Subcutaneous abdominal adipose tissue (tissue), 5 donors: ENCODE measurements around the gene GGA1.
A peak's percentile ranks its signal among the peaks of the same experiment; 100 is the strongest.
"Not testable (repeated sequence)": the region's sequence is repeated elsewhere in the genome, so short reads cannot be mapped to it uniquely, and the experiment has no call there.

Experiments
- H3K27ac ChIP-seq: one replicate; pipeline ENCODE4 v1.7.0; 2013; ENCODE audit warnings: low read depth, mild to moderate bottlenecking, inconsistent platforms, low read length, moderate library complexity
- H3K27me3 ChIP-seq, 5 donors: one replicate each; pipeline ENCODE4 v1.7.0; 2013; ENCODE audit warnings: low read length in 5 of 5, inconsistent platforms in 1 of 5; ENCODE audit not compliant: control insufficient read depth in 5 of 5, insufficient read depth in 4 of 5
- H3K36me3 ChIP-seq, 5 donors: one replicate each; pipeline ENCODE4 v1.7.0; 2013; ENCODE audit warnings: low read length in 5 of 5; ENCODE audit not compliant: control insufficient read depth in 5 of 5, insufficient read depth in 5 of 5
- H3K4me1 ChIP-seq, 5 donors: one replicate each; pipeline ENCODE4 v1.7.0; 2013; ENCODE audit warnings: low read length in 5 of 5, mild to moderate bottlenecking in 3 of 5, moderate library complexity in 1 of 5; ENCODE audit not compliant: control insufficient read depth in 5 of 5, insufficient read depth in 5 of 5
- H3K4me3 ChIP-seq, 5 donors: one replicate each; pipeline ENCODE4 v1.7.0; 2013; ENCODE audit warnings: low read length in 5 of 5, low read depth in 1 of 5
- H3K9ac ChIP-seq, 5 donors: one replicate each; pipeline ENCODE4 v1.7.0; 2013; ENCODE audit warnings: low read length in 5 of 5, mild to moderate bottlenecking in 4 of 5, moderate library complexity in 3 of 5
- H3K9me3 ChIP-seq, 5 donors: one replicate each; pipeline ENCODE4 v1.7.0; 2013; ENCODE audit warnings: low read length in 5 of 5; ENCODE audit not compliant: control insufficient read depth in 5 of 5
- donor health status: healthy.
- donor health status: healthy.
- donor health status: healthy.
- donor health status: healthy.
- donor health status: healthy.

Gene GGA1

DNA sequence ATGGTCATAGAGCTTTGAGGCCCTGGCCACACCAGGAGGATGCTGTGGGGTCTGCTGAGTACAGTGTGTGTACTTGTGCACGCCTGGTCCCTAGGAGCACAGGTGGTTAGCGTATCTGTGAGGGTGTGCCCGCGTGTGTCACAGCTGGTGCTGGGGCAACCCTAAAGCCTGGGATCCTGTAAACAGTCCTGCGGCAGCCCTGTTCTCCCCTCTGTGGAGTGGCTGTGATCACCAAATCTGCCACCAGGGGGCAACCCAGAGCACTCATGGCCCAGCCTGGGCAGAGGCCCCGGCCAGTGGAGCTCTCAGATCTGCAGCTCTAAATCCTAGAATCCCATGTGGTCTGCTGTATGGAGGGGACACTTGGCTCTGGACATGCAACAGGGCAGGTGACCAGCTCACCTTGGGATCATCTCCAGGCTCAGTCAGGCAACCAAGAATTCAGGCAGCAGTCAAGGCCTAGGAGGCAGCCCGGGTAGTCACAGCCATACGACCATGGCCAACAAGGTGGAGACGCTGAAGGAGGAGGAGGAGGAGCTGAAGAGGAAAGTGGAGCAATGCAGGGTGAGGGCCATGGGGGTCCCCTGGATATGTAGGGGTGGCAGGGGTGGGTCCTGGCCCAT lies 34.7 kb downstream of the GGA1 start:
- Histone ChIP-seq H3K4me1 (peaks cover 0 to 34% (median 22%) of the 10 kb centered on the region in 5 donors), H3K27ac (no peak overlapping the region), H3K9me3 (no peaks in the 10 kb centered on the region), H3K27me3 (peaks cover 0 to 20% (median 0%) of the 10 kb centered on the region in 5 donors), H3K4me3 (no peak overlapping the region), H3K9ac (peak overlapping the region in 1 of 5 donors; percentile 42), H3K36me3 (peaks cover 0 to 29% (median 0%) of the 10 kb centered on the region in 5 donors)

DNA sequence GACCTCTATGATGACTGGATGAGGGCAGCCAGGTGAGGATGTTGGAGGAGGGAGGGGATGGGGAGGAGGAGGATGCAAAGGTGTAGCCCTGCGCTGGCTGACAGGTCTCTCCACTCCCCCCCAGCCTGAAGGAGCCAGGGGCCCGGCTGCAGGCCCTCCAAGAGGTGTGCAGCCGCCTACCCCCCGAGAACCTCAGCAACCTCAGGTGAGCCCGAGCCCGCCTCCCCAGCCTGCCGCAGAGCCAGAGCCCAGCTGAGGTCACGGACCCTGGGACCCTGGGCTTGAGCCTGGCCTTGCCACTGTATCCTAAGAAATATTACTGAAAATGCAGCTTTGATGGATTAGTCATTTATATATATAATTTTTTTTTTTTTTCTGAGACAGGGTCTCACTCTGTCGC lies 38.7 kb downstream of the GGA1 start:
- Histone ChIP-seq H3K9me3 (no peaks in the 10 kb centered on the region), H3K9ac (no peak overlapping the region), H3K27me3 (no peaks in the 10 kb centered on the region), H3K36me3 (peaks cover 0 to 52% (median 5%) of the 10 kb centered on the region in 5 donors), H3K4me1 (peaks cover 0 to 10% (median 6%) of the 10 kb centered on the region in 5 donors), H3K27ac (no peak overlapping the region), H3K4me3 (no peak overlapping the region)

DNA sequence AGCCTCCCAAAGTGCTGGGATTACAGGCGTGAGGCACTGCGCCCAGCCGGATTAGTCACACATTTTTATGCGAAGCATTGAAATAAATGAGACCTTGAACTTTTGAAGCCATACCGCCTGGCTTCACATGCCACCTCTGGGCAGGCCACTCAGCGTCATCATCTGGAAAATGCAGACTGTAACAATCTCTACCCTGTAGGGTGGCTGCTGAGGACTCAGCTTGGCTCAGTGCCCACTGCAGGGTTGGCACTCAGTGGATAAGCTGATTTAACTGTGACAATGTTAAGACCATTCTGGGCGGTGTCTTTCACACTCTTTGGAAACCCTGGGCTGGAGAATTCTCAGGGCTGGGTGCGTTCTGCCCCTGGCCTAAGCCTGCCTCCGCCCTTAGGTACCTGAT lies 39.3 kb downstream of the GGA1 start:
- Histone ChIP-seq H3K36me3 (peaks cover 0 to 52% (median 5%) of the 10 kb centered on the region in 5 donors), H3K4me3 (no peak overlapping the region), H3K9me3 (no peaks in the 10 kb centered on the region), H3K27ac (no peak overlapping the region), H3K4me1 (peaks cover 0 to 9% (median 6%) of the 10 kb centered on the region in 5 donors), H3K9ac (no peak overlapping the region), H3K27me3 (no peaks in the 10 kb centered on the region)

DNA sequence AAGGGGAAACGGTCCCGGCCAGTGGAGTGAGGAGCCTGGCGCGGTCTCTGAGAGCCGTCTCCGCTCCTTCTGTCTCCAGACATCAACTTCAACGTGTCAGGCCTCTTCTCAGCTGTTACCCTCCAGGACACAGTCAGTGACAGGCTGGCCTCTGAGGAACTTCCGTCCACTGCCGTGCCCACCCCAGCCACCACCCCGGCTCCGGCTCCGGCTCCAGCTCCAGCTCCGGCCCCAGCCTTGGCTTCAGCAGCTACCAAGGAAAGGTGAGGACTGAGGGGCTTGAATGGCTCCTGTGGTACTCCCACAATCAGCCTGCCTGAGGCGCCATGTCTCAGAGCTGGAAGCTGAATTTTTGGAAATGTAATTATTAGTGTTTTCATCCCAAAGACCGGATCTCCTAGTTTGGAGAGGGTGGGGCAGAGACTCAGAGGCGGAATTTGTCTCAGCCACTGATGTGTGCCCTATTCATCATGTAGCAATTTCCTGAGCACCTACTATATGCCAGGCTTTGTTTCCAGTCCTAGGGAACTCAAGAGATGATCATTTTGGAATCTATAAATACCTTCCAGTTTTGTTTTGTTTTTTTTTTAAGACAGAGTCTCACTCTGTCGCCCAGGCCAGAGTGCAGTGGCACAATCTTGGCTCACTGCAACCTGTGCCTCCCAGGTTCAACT lies 42.0 kb downstream of the GGA1 start:
- no peaks in the 10 kb centered on the region for H3K27me3 ChIP-seq
- H3K27ac ChIP-seq, result no peak overlapping the region
- no peaks in the 10 kb centered on the region for H3K9me3 ChIP-seq
- H3K4me1 ChIP-seq, result peaks cover 0 to 1% (median 0%) of the 10 kb centered on the region in 5 donors
- H3K36me3 ChIP-seq, result peaks cover 0 to 44% (median 5%) of the 10 kb centered on the region in 5 donors
- no peak overlapping the region for H3K4me3 ChIP-seq
- H3K9ac ChIP-seq, result no peak overlapping the region

DNA sequence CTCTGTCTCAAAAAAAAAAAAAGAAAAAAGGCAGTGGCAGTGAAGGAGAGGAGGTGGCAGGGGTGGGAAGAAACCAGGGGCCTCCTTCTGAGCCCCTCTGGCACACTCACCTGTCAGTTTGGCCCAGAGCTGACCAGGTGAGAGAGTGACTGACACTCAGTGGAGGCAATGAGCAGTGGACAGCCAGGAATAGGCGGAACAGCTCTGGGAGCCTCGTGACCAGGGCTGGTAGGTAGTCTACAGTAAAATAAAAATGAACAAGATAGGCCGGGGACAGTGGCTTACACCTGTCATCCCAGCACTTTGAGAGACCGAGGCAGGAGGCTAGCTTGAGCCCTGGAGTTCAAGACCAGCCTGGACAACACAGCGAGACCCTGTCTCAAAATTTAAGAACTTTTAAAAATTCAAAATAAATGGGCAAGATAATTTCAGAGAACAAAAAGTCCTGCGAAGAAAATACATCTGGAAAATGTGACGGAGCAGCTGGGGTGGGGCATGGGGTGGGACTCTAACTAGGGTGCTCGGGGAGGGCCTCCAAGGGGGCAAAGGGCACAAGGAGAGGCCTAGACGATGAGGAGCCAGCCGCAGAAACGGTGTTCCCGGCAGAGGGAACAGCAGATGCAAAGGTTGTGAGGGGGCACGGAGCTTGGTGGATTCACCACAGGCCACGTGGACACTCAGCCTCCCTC lies 46.1 kb downstream of the GGA1 start:
- Histone ChIP-seq H3K36me3 (peaks cover 0 to 31% (median 5%) of the 10 kb centered on the region in 5 donors), H3K9ac (no peak overlapping the region)

DNA sequence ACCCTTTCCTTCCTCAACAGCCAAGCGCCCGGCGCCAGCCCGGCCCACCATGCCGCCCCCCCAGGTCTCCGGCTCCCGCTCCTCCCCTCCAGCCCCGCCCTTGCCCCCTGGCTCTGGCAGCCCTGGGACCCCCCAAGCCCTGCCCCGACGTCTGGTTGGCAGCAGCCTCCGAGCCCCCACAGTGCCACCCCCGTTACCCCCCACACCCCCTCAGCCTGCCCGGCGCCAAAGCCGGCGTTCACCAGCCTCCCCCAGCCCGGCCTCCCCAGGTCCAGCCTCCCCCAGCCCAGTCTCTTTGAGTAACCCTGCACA lies 46.6 kb downstream of the GGA1 start:
- H3K4me1 ChIP-seq, result peaks cover 4 to 35% (median 20%) of the 10 kb centered on the region in 5 donors
- H3K9me3 ChIP-seq, result no peaks in the 10 kb centered on the region
- no peak overlapping the region for H3K4me3 ChIP-seq
- peaks cover 0 to 26% (median 4%) of the 10 kb centered on the region in 5 donors for H3K36me3 ChIP-seq
- H3K27me3 ChIP-seq, result no peaks in the 10 kb centered on the region
- H3K9ac ChIP-seq, result no peak overlapping the region
- peak overlapping the region; percentile 18 for H3K27ac ChIP-seq

More for the DNA sequence above, 46.1 kb downstream of the GGA1 start:
- Histone ChIP-seq H3K4me3 (no peak overlapping the region), H3K9me3 (no peaks in the 10 kb centered on the region), H3K27me3 (no peaks in the 10 kb centered on the region), H3K27ac (no peak overlapping the region), H3K4me1 (peaks cover 4 to 30% (median 16%) of the 10 kb centered on the region in 5 donors)

DNA sequence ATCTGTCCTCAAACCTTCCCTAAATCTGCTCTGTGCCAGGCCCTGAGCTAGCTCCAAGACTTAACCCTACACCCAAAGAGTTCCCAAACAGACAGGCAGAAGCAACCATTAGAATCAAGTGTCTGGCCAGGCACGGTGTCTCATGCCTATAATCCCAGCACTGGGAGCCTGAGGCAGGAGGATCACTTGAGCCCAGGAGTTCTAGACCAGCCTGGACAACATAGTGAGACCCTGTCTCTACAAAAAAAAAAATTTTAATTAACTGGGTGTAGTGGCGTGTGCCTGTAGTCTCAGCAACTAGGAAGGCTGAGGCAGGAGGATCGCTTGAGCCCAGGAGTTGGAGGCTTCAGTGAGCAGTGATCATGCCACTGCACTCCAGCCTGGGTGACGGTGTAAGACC lies 47.9 kb downstream of the GGA1 start:
- H3K9me3 ChIP-seq, H3K4me3 ChIP-seq, H3K27me3 ChIP-seq, H3K9ac ChIP-seq: not testable (repeated sequence)
- H3K27ac ChIP-seq, result peak overlapping the region; percentile 18
- H3K36me3 ChIP-seq, result peaks cover 0 to 14% (median 2%) of the 10 kb centered on the region in 5 donors
- peaks cover 4 to 48% (median 33%) of the 10 kb centered on the region in 5 donors for H3K4me1 ChIP-seq

DNA sequence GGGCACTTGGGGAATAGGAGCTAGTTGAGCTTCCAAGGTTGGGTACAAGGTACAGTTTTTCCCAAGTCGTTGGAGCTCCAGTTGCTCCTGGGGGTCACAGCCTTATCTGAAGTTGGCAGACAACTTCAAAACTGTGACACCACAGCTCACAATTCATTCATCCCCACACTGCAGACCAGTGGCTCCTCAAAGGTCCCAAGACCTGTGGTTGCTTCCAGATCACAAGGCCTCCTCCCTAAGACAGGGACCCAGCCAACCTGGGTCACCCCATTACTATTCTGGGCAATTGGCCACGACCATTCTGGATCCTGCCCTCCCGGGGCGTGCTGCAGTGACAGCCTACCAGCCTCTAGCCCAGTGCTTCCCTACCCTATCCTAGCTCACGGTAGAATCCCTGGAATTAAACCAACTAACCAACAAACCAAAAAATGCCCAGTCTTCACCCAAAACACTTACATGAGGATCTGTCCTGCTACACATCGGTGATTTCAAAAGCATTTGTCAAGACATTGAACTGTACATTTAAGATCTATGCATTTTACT lies 49.0 kb downstream of the GGA1 start:
- H3K4me1 ChIP-seq, result peaks cover 5 to 56% (median 43%) of the 10 kb centered on the region in 5 donors
- peaks cover 0 to 11% (median 2%) of the 10 kb centered on the region in 5 donors for H3K36me3 ChIP-seq
- H3K4me3 ChIP-seq, result peak overlapping the region; percentile 71 to 85 (median 81)
- peak overlapping the region in 3 of 5 donors; percentile 48 to 71 (median 58) for H3K9ac ChIP-seq
- H3K27me3 ChIP-seq, result no peaks in the 10 kb centered on the region
- peak overlapping the region; percentile 74 for H3K27ac ChIP-seq
- no peaks in the 10 kb centered on the region for H3K9me3 ChIP-seq

DNA sequence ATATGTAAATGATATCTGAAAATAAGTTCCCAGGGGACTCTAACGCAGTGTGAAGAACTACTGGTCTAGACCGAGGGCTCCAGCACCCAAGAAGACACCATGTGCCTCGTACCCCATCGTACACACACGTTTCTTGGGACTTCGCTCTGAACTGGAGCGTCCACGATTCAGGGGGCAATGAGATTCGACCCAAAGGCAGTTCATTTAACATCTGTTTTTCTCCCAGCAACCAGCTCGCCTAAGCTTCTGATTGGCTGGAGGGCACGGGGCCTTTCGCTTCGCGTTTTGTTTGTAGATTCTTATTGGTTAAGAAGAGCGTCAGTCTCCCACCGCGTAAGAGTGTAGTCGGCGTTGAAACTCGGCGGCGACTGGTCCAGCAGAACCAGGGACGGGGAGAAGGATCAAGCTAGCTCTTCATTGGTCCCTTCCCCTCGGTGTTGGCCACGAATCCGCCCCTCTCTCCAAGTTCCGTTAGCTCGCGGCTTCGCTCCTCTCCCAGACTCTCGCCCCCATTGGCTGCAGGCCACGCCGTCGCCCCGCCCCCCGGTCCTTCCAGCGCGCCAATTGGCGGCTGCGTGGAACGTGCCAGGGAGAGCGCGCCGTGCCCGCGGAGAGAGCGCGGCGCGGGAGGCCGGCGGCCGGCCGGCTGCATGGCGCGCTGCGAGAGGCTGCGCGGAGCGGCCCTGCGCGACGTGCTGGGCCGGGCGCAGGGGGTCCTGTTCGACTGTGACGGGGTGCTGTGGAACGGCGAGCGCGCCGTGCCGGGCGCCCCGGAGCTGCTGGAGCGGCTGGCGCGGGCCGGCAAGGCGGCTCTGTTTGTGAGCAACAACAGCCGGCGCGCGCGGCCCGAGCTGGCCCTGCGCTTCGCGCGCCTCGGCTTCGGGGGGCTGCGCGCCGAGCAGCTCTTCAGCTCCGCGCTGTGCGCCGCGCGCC lies 49.8 kb downstream of the GGA1 start, which contains the start of gene PDXP:
TSS of gene PDXP (plus strand) at position 591 of the 933 bp plus-strand sequence. CDS start at position 651, 60 bp downstream.
- H3K4me1 ChIP-seq, result peaks cover 5 to 56% (median 45%) of the 10 kb centered on the region in 5 donors
- no peaks in the 10 kb centered on the region for H3K9me3 ChIP-seq
- H3K27ac ChIP-seq, result peak within 1 kb of the TSS; percentile 77
- H3K27me3 ChIP-seq, result no peaks in the 10 kb centered on the region
- peak within 1 kb of the TSS; percentile 71 to 85 (median 81) for H3K4me3 ChIP-seq
- H3K9ac ChIP-seq, result peak within 1 kb of the TSS; percentile 48 to 77 (median 71)
- peaks cover 0 to 6% (median 2%) of the 10 kb centered on the region in 5 donors for H3K36me3 ChIP-seq
